ENCODE data around the gene MYO7B.
"Not testable (repeated sequence)": the region's sequence is repeated elsewhere in the genome, so short reads cannot be mapped to it uniquely, and the experiment has no call there.

Gene MYO7B

GRCh38 chr2:127552846-127553245 lies 17.4 kb downstream of the MYO7B start:
- DNase-seq: no peak

GRCh38 chr2:127558911-127559310 lies 23.4 kb downstream of the MYO7B start:
- DNase-seq: no peak

- DNase-seq: no peak
Measured at GRCh38 chr2:127559454-127559853, 24.0 kb downstream of the MYO7B start.

- DNase-seq: no peak
Measured at GRCh38 chr2:127560201-127560930, 24.9 kb downstream of the MYO7B start.

- no peak for DNase-seq
Measured at GRCh38 chr2:127560931-127561280, 25.4 kb downstream of the MYO7B start.

GRCh38 chr2:127561371-127561770 lies 25.9 kb downstream of the MYO7B start:
- DNase-seq: no peak

GRCh38 chr2:127562936-127563335 lies 27.5 kb downstream of the MYO7B start:
- no peak for DNase-seq

- no peak for DNase-seq
Measured at GRCh38 chr2:127563458-127564428, 28.3 kb downstream of the MYO7B start.

- DNase-seq: no peak
Measured at GRCh38 chr2:127564429-127565260, 29.2 kb downstream of the MYO7B start.

- DNase-seq: no peak
Measured at GRCh38 chr2:127565261-127566138, 30.0 kb downstream of the MYO7B start.

GRCh38 chr2:127566139-127566417 lies 30.6 kb downstream of the MYO7B start:
- no peak for DNase-seq

GRCh38 chr2:127566576-127566975 lies 31.1 kb downstream of the MYO7B start:
- peak; percentile 13 for DNase-seq

GRCh38 chr2:127567351-127567854 lies 31.9 kb downstream of the MYO7B start:
- no peak for DNase-seq

- no peak for DNase-seq
Measured at GRCh38 chr2:127568128-127568527, 32.6 kb downstream of the MYO7B start.

GRCh38 chr2:127569666-127570065 lies 34.2 kb downstream of the MYO7B start:
- no peak for DNase-seq

GRCh38 chr2:127570282-127571250 lies 35.1 kb downstream of the MYO7B start:
- DNase-seq: no peak

- not testable (repeated sequence) for DNase-seq
Measured at GRCh38 chr2:127572352-127572751, 36.9 kb downstream of the MYO7B start.

- DNase-seq: no peak
Measured at GRCh38 chr2:127572841-127573240, 37.4 kb downstream of the MYO7B start.

GRCh38 chr2:127573298-127573697 lies 37.8 kb downstream of the MYO7B start:
- no peak for DNase-seq

- DNase-seq: no peak
Measured at GRCh38 chr2:127573771-127574170, 38.3 kb downstream of the MYO7B start.

- no peak for DNase-seq
Measured at GRCh38 chr2:127574656-127575055, 39.2 kb downstream of the MYO7B start.

All from DMS53 (cell line).